Gastrocnemius medialis (tissue), 4 donors: Measurements from ENCODE around the gene GPR78.

Source experiments
- POLR2A ChIP-seq, 2 donors: fragments of 450-650 bp; IDR thresholded peaks; one replicate each; pipeline ENCODE4 v1.6.1; 2017; ENCODE audit warnings: antibody characterized with exemption in 2 of 2, mild to moderate bottlenecking in 2 of 2, moderate library complexity in 2 of 2
- TF ChIP-seq, protein P1 (sequence below), 5 experiments: fragments of 450-650 bp in 3 of 5; fragments of 200-600 bp in 2 of 5; sonication (generic) in 2 of 5; IDR thresholded peaks in 4 of 5; conservative IDR thresholded peaks in 1 of 5; 1 replicate in 4 of 5; 2 replicates in 1 of 5; pipeline ENCODE4 v1.5.1; 2016 to 2019; ENCODE audit warnings: antibody characterized with exemption in 5 of 5, mild to moderate bottlenecking in 3 of 5, moderate library complexity in 3 of 5

DNA sequence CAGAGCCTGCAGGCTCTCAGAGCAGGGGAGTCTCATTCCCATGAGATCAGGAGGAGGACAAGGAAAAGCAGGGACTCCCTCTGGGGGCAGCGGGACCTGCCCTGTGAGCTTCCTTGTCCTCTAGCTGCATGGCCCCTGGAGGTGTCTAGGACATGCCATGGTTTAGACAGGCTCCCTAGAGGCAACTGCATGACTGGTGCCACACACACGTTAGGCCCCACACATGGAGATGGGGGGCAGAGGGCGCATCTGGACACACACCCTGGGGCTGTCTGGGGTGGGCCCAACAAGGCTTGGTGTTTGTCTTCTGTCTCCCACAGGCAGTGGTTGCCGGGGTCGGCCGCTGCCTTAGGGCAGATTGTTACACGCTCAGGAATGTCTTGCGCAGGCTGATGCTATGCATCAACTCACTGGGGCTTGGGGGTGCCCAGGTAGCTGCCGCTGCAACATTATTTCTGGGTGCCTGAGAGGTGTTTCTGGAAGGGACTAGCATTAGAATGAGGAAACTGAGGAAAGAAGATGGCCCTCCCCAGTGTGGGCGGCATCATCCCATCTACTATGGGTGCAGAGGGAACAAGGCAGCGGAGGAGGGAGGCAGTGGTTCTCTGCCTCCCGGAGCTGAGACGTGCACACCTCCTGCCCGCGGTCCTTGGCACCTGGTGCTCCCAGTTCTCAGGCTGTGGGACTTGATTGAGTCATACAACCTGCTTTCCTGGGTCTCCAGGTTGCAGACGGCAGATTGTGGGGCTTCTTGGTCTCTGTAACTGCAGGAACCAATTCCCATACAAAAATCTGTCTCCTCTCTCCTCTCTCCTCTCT, 32.1 kb upstream of the GPR78 start:
- TF ChIP-seq, protein P1, sequence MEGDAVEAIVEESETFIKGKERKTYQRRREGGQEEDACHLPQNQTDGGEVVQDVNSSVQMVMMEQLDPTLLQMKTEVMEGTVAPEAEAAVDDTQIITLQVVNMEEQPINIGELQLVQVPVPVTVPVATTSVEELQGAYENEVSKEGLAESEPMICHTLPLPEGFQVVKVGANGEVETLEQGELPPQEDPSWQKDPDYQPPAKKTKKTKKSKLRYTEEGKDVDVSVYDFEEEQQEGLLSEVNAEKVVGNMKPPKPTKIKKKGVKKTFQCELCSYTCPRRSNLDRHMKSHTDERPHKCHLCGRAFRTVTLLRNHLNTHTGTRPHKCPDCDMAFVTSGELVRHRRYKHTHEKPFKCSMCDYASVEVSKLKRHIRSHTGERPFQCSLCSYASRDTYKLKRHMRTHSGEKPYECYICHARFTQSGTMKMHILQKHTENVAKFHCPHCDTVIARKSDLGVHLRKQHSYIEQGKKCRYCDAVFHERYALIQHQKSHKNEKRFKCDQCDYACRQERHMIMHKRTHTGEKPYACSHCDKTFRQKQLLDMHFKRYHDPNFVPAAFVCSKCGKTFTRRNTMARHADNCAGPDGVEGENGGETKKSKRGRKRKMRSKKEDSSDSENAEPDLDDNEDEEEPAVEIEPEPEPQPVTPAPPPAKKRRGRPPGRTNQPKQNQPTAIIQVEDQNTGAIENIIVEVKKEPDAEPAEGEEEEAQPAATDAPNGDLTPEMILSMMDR (IDR thresholded peaks at IDR 0.05 in 4 of 5, conservative IDR thresholded peaks at IDR 0.05 in 1 of 5), result no peak
- TF ChIP-seq POLR2A (IDR thresholded peaks at IDR 0.05), result no peak
